A673 (cell line): Measurements from ENCODE around the gene ST8SIA1. TPM values are rescaled to one million over a fixed set of nuclear protein-coding genes. Genes with fewer than 3 reads are reported as not detected.

ENCODE experiments used
- BruUV-seq: library from RNA; stranded (reverse); fragments of 400-500 nt; replicated peaks from 2 replicates; lab custom pipeline; 2021; lab: Mats Ljungman, UMichigan
- CTCF ChIA-PET: fragments of 300-600 bp; sonication (Branson Sonifier 250); formaldehyde crosslinking; loops from one replicate; lab custom pipeline; 2022; ENCODE audit warnings: antibody characterized with exemption; lab: Charles Lee
- POLR2A ChIA-PET: fragments of 300-600 bp; sonication (Branson Sonifier 250); formaldehyde crosslinking; loops from one replicate; lab custom pipeline; 2022; ENCODE audit warnings: antibody characterized with exemption; ENCODE audit not compliant: low non-redundant PET; lab: Charles Lee
- DNase-seq: peaks from one replicate; pipeline ENCODE4 v3.0.0-alpha.2; 2015; ENCODE audit warnings: low spot score
- H3K27ac ChIP-seq: fragments of 200-600 bp; sonication (generic); 2 replicates; pipeline ENCODE4 v1.5.1; 2016; ENCODE audit warnings: mixed run types, low read depth, mild to moderate bottlenecking, mixed read lengths, antibody characterized with exemption, low read length; ENCODE audit not compliant: poor library complexity, severe bottlenecking
- H3K27me3 ChIP-seq: fragments of 200-600 bp; sonication (generic); replicated peaks from 2 replicates; pipeline ENCODE4 v1.6.1; 2017; ENCODE audit warnings: mixed run types, low read depth, mild to moderate bottlenecking, mixed read lengths, antibody characterized with exemption, low read length; ENCODE audit not compliant: insufficient read depth, poor library complexity
- H3K36me3 ChIP-seq: fragments of 200-600 bp; sonication (generic); 2 replicates; pipeline ENCODE4 v1.6.1; 2016; ENCODE audit warnings: mixed run types, mild to moderate bottlenecking, mixed read lengths, antibody characterized with exemption, low read length; ENCODE audit not compliant: insufficient read depth, poor library complexity, severe bottlenecking
- H3K4me1 ChIP-seq: fragments of 200-600 bp; sonication (generic); 2 replicates; pipeline ENCODE4 v1.6.1; 2017; ENCODE audit warnings: mixed run types, mild to moderate bottlenecking, mixed read lengths, antibody characterized with exemption, low read length; ENCODE audit not compliant: insufficient read depth, poor library complexity, severe bottlenecking
- H3K4me3 ChIP-seq: fragments of 200-600 bp; sonication (generic); 2 replicates; pipeline ENCODE4 v1.5.1; 2016; ENCODE audit warnings: low read depth, mixed run types, mild to moderate bottlenecking, mixed read lengths, low read length; ENCODE audit not compliant: poor library complexity, severe bottlenecking
- H3K9me3 ChIP-seq: fragments of 200-600 bp; sonication (generic); 2 replicates; pipeline ENCODE4 v1.6.1; 2016; ENCODE audit warnings: mixed run types, low read depth, mild to moderate bottlenecking, mixed read lengths, antibody characterized with exemption, low read length; ENCODE audit not compliant: poor library complexity, severe bottlenecking
- EZH2 ChIP-seq: fragments of 200-600 bp; sonication (generic); IDR thresholded peaks from 2 replicates; pipeline ENCODE4 v1.6.1; 2017; ENCODE audit warnings: borderline replicate concordance, low read depth, mild to moderate bottlenecking, mixed read lengths, antibody characterized with exemption, low read length; ENCODE audit not compliant: poor library complexity, severe bottlenecking
- intact Hi-C: fragments of 100-400 bp; cut with micrococcal nuclease; formaldehyde crosslinking; loops from one replicate; pipeline ENCODE4 v1.10.0; 2022; ENCODE audit not compliant: unreplicated experiment
- total RNA-seq: library from RNA; stranded (reverse); gene quantifications from 2 replicates; pipeline ENCODE4 v1.2.3, GENCODE V29; 2021
- TF ChIP-seq, protein P1 (sequence below): fragments of 300-800, 200-600 bp; sonication (generic); conservative IDR thresholded peaks from 2 replicates; pipeline ENCODE4 v1.5.1; 2017; ENCODE audit warnings: low read depth, mild to moderate bottlenecking, antibody characterized with exemption, low read length, moderate library complexity, mixed read lengths

Gene ST8SIA1
- total RNA-seq, 1 experiment from 2014 or later, result 0.28 TPM

DNA sequence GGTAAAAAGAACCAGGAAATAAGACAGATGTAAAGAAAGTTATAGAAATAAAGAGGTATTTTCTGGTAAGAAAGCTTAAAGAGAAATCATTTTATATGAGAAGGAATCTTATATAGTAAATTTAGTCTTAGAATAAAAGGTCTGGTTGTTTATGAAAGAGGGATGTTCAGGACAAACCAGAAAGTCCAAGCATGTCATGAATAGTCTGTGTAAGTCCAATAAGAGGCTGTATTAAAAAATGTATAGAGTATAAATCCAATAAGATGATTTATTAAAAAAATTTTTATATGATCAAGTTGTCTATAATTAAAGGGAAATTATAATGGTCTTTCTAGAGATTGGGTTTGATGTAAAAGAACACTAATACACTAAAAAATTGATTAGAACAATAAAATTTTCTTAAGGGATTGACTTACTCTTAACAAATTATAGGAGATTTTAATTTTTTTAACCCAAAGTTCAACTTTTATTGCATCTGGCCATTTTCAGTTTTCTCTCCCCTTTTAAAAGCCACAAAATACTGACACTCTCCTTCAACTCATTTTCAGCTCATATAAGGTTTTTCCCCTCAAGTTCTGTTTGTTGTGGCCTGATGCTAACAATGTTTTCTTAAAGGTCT lies 35.1 kb downstream of the ST8SIA1 start:
- Histone ChIP-seq H3K27me3 (no peaks in the 10 kb centered on the region), H3K4me3 (no peak overlapping the region), H3K9me3 (peaks cover 22% of the 10 kb centered on the region), H3K36me3 (no peaks in the 10 kb centered on the region), H3K4me1 (no peaks in the 10 kb centered on the region), H3K27ac (no peak overlapping the region)
- no peak for TF ChIP-seq EZH2
- TF ChIP-seq, protein P1, sequence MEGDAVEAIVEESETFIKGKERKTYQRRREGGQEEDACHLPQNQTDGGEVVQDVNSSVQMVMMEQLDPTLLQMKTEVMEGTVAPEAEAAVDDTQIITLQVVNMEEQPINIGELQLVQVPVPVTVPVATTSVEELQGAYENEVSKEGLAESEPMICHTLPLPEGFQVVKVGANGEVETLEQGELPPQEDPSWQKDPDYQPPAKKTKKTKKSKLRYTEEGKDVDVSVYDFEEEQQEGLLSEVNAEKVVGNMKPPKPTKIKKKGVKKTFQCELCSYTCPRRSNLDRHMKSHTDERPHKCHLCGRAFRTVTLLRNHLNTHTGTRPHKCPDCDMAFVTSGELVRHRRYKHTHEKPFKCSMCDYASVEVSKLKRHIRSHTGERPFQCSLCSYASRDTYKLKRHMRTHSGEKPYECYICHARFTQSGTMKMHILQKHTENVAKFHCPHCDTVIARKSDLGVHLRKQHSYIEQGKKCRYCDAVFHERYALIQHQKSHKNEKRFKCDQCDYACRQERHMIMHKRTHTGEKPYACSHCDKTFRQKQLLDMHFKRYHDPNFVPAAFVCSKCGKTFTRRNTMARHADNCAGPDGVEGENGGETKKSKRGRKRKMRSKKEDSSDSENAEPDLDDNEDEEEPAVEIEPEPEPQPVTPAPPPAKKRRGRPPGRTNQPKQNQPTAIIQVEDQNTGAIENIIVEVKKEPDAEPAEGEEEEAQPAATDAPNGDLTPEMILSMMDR, result no peak
- intact Hi-C loops, result no loop called here
- ChIA-PET POLR2A (no interaction called here), CTCF (no interaction called here)
- DNase-seq, result peak; percentile 12
- no TSS peak for BruUV-seq

DNA sequence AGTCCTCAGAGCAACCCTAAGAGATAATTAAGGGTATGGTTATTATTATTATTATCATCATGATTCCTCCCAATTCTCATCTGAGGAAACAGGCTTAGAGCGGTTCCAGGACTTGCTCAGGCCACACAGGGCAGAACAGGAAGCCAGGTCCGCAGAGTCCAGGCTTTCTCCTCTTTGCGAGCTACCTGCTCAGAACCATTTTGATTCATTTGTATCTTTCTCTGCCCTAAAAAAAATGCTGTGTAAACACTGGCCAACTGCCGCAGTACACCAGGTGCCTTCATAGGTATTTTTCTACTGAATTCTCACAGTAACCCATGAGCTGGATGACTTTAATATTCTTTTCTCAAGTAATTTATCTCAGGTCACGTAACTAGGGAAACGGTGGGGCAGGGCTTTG lies 45.3 kb downstream of the ST8SIA1 start:
- H3K27me3 ChIP-seq, result no peaks in the 10 kb centered on the region
- CTCF ChIA-PET, result no interaction called here
- no TSS peak for BruUV-seq
- POLR2A ChIA-PET, result no interaction called here
- H3K27ac ChIP-seq, result no peak overlapping the region
- DNase-seq, result no peak
- no peaks in the 10 kb centered on the region for H3K36me3 ChIP-seq
- no peaks in the 10 kb centered on the region for H3K4me1 ChIP-seq
- intact Hi-C loops, result no loop called here
- H3K9me3 ChIP-seq, result no peaks in the 10 kb centered on the region
- no peak overlapping the region for H3K4me3 ChIP-seq
- TF ChIP-seq EZH2, result no peak
- TF ChIP-seq, protein P1, result no peak

DNA sequence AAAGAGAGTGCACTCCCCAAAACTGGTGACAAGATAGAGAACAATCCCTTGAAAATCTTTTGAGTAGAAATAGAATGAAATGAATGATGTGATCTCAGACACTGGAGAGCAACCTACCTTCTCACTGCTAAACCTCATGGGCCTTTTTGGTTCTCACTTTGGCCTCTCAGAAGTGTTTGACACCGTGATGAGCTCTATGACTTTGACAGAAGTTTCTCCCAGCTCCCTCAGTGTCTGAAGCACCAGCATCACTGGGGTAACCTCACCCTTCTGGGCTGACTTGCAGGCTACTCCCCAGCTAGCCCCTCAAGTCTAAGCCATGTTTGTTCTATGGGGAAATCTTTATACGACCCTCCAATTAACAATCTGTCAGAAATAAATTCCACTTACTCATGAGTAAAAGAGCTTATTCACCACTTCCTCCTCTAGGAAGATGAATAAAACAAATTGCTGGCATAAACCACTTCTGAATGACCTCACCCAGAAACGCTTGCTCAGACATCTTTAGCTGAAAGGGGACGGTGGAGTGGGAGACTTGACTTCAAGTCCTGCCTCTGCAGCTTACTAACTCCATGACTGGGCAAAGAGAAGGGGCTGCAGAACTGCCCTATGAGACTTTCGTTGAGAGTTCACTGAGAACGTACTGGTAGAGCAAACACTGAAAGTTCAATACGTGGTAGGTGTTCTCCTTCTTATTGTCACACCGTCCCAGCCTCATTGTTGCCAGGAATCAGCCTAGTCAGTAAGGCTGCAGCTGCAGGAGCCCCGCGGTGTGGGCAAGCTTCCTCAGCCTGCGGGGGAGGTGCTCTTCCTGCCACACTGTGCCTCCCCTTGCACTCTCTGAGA lies 46.5 kb downstream of the ST8SIA1 start:
- no peaks in the 10 kb centered on the region for H3K36me3 ChIP-seq
- POLR2A ChIA-PET, result no interaction called here
- no TSS peak for BruUV-seq
- CTCF ChIA-PET, result no interaction called here
- H3K27ac ChIP-seq, result no peak overlapping the region
- no peaks in the 10 kb centered on the region for H3K27me3 ChIP-seq
- no peaks in the 10 kb centered on the region for H3K9me3 ChIP-seq
- intact Hi-C loops, result no loop called here
- TF ChIP-seq EZH2, result no peak
- TF ChIP-seq, protein P1, result no peak
- no peaks in the 10 kb centered on the region for H3K4me1 ChIP-seq
- DNase-seq, result no peak
- H3K4me3 ChIP-seq, result no peak overlapping the region
